ENCODE results near the gene MEIS1. TPM values are rescaled to one million over a fixed set of nuclear protein-coding genes. Genes with fewer than 3 reads are reported as not detected.

MEIS1 gene
- total RNA-seq, 1 donor from 2014 or later = not detected

DNA sequence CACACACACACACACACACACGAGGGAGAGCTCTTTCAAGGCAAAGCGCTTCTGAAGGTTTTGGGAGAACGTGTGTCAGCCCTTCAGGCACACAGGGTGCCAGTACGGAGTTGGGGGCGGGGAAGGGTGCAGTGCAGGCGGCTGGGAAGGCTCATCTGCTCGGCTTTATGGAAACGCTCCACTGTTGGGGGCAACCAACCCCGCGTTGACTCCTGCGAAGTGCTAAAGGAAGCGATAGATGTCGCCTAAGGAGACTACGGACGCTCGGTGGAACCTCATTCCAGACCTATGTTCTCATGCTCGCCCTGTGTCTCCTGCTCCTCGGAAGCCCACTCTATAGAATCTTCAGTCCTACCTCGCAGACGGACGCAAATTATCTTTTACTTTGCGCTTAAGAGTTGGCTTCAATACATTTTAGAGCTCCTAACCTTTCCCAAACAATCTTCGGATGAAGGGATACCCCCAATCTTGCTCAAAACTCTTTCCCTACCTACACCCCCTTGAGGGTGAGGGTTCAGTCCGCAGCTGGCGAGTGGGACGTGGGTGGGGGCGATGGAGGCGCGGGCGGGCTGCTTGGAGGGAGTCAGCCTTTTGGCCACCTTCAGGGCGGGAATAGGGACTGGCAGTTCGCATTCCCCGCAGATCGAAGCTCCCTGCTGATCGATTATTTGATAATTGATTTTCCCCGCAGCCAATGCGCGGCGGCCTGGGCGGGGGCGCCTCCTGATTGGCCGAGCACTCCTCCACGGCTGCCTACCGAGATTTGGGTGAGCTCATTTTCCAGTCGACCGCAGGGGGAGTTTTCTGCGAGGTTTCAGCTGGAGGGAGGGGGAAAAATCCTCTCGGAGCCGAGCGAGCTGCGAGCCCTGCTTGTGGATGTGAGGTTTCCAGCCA lies 1.9 kb upstream of the MEIS1 start:
- peak overlapping the region; percentile 72 for H3K4me3 Mint-ChIP-seq
- DNase-seq = no peak
- H3K4me1 Mint-ChIP-seq = peaks cover 42% of the 10 kb centered on the region
- no peaks in the 10 kb centered on the region for H3K9me3 Mint-ChIP-seq
- ATAC-seq (ENCODE audit: low read depth) = no peak
- TF ChIP-seq, protein P1, sequence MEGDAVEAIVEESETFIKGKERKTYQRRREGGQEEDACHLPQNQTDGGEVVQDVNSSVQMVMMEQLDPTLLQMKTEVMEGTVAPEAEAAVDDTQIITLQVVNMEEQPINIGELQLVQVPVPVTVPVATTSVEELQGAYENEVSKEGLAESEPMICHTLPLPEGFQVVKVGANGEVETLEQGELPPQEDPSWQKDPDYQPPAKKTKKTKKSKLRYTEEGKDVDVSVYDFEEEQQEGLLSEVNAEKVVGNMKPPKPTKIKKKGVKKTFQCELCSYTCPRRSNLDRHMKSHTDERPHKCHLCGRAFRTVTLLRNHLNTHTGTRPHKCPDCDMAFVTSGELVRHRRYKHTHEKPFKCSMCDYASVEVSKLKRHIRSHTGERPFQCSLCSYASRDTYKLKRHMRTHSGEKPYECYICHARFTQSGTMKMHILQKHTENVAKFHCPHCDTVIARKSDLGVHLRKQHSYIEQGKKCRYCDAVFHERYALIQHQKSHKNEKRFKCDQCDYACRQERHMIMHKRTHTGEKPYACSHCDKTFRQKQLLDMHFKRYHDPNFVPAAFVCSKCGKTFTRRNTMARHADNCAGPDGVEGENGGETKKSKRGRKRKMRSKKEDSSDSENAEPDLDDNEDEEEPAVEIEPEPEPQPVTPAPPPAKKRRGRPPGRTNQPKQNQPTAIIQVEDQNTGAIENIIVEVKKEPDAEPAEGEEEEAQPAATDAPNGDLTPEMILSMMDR (IDR thresholded peaks at IDR 0.05) = no peak
- CTCF ChIA-PET = no interaction called here
- POLR2A ChIA-PET = no interaction called here
- H3K27me3 Mint-ChIP-seq = peaks cover 71% of the 10 kb centered on the region
- no peaks in the 10 kb centered on the region for H3K36me3 Mint-ChIP-seq (ENCODE audit: low read depth)
- no peak overlapping the region for H3K27ac Mint-ChIP-seq
- intact Hi-C loops (cut with micrococcal nuclease) = loop anchor here (2.0 kb wide), 1 partner anchor 144 kb away; no protein-coding TSS in a partner anchor

DNA sequence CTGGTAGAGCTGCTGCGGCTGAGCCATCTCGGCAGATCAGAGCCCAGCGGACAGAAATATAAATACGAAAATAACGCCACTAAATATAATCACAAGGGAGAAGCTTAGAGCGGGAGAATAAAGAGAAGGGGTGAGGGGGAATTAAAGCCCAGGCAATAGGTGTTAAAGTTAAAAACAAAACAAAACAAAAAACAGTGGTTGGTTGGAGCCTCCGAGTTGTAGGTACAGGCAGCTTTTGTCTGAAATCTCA lies 1.3 kb upstream of the MEIS1 start:
- H3K4me3 Mint-ChIP-seq = peak overlapping the region; percentile 72
- no peak for ATAC-seq (ENCODE audit: low read depth)
- TF ChIP-seq, protein P1 (IDR thresholded peaks at IDR 0.05) = no peak
- H3K27ac Mint-ChIP-seq = no peak overlapping the region
- H3K4me1 Mint-ChIP-seq = peaks cover 42% of the 10 kb centered on the region
- DNase-seq = no peak
- ChIA-PET CTCF (no interaction called here), POLR2A (no interaction called here)
- H3K27me3 Mint-ChIP-seq = peaks cover 72% of the 10 kb centered on the region
- H3K9me3 Mint-ChIP-seq = no peaks in the 10 kb centered on the region
- intact Hi-C loops (cut with micrococcal nuclease) = loop anchor here (2.0 kb wide), 1 partner anchor 143 kb away; no protein-coding TSS in a partner anchor
- no peaks in the 10 kb centered on the region for H3K36me3 Mint-ChIP-seq (ENCODE audit: low read depth)

DNA sequence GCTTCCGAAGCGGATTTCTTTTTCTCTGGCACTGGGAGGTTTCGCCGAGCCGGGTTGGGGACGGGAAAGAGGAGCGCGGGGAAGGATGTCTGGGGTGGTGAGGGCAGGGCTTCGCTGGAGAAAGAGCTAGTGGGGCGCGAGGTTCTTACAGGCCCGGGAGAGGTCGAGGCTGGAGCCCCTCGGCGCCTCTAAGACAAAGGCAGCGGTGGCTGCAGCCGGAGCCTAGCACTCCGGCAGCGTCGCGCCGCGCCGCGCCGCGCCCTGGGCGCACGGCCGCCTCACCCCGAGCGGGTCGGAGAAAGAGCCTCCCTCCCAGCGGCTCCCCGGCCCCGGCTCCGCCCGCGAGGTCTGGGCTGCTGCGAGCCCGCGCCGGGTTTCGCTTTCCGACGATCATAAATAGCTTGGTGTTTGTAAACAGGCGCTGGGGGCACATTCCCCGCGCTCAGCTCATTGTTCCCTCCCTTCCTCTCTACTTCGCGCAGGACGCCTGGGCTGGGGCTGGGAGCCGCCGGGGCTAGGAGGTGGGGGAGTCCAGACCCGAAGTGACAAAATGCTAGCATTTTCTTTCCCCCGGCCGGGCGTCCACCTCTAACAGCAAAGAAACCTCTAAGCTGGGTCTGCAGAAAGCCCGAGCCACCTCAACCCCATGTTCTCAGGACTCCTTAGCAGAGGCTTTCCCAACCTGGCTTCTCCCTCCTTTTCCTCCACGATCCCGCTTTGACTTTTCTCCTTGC lies 813 bp upstream of the MEIS1 start:
- peak overlapping the region; percentile 80 for H3K4me3 Mint-ChIP-seq
- H3K9me3 Mint-ChIP-seq = no peaks in the 10 kb centered on the region
- no peak for ATAC-seq (ENCODE audit: low read depth)
- no peak for DNase-seq
- ChIA-PET POLR2A (no interaction called here), CTCF (no interaction called here)
- no peaks in the 10 kb centered on the region for H3K36me3 Mint-ChIP-seq (ENCODE audit: low read depth)
- intact Hi-C loops (cut with micrococcal nuclease) = loop anchor here (2.0 kb wide), 2 partner anchors 143 to 149 kb away; no protein-coding TSS in a partner anchor
- H3K27me3 Mint-ChIP-seq = peaks cover 70% of the 10 kb centered on the region
- H3K4me1 Mint-ChIP-seq = peaks cover 42% of the 10 kb centered on the region
- TF ChIP-seq, protein P1 (IDR thresholded peaks at IDR 0.05) = no peak
- H3K27ac Mint-ChIP-seq = no peak overlapping the region

DNA sequence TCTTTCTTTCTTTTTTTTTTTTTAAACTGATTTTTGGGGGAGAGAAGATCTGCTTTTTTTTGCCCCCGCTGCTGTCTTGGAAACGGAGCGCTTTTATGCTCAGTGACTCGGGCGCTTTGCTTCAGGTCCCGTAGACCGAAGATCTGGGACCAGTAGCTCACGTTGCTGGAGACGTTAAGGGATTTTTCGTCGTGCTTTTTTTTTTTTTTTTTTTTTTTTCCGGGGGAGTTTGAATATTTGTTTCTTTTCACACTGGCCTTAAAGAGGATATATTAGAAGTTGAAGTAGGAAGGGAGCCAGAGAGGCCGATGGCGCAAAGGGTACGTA lies 587 bp downstream of the MEIS1 start:
- no peaks in the 10 kb centered on the region for H3K36me3 Mint-ChIP-seq (ENCODE audit: low read depth)
- TF ChIP-seq, protein P1 (IDR thresholded peaks at IDR 0.05) = no peak
- H3K27me3 Mint-ChIP-seq = peaks cover 73% of the 10 kb centered on the region
- intact Hi-C loops (cut with micrococcal nuclease) = loop anchor here (2.0 kb wide), 1 partner anchor 147 kb away; no protein-coding TSS in a partner anchor
- H3K9me3 Mint-ChIP-seq = no peaks in the 10 kb centered on the region
- ChIA-PET CTCF (no interaction called here), POLR2A (no interaction called here)
- ATAC-seq (ENCODE audit: low read depth) = no peak
- DNase-seq = no peak
- peaks cover 53% of the 10 kb centered on the region for H3K4me1 Mint-ChIP-seq
- H3K4me3 Mint-ChIP-seq = peak overlapping the region; percentile 80
- no peak overlapping the region for H3K27ac Mint-ChIP-seq

DNA sequence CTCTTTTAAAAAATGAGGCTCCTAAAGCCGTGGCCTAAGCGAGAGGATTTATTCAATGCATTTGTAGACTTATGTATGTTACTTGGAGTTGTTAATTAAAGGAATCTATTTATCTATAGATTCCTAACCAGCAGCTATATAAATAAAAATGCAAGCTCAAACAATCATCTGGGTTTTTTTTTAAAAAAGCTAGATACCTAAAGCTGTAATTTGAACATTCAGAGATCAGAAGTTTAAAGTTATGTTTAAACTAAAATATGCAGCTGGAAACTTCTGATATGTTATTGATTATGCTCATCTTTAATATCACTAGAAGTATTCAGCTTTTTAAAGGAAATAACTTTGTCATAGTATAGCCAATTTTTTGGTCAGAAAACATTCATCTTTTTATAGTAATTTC lies 1.0 kb downstream of the MEIS1 start:
- DNase-seq = no peak
- POLR2A ChIA-PET = no interaction called here
- TF ChIP-seq, protein P1 (IDR thresholded peaks at IDR 0.05) = no peak
- Mint-ChIP-seq H3K27ac (no peak overlapping the region), H3K27me3 (peaks cover 74% of the 10 kb centered on the region), H3K4me3 (peak overlapping the region; percentile 80), H3K4me1 (peaks cover 55% of the 10 kb centered on the region), H3K36me3 (ENCODE audit: low read depth) (no peaks in the 10 kb centered on the region), H3K9me3 (no peaks in the 10 kb centered on the region)
- CTCF ChIA-PET = no interaction called here
- no peak for ATAC-seq (ENCODE audit: low read depth)
- intact Hi-C loops (cut with micrococcal nuclease) = loop anchor here (2.0 kb wide), 1 partner anchor 147 kb away; no protein-coding TSS in a partner anchor
